GM21360 (cell line): Measurements from ENCODE around the gene VTI1A.

ENCODE experiments used
- ATAC-seq: cut with Tn5 transposase; IDR thresholded peaks from one replicate; pipeline ENCODE4 v1.9.1; 2021; ENCODE audit warnings: mild to moderate bottlenecking, moderate library complexity; ENCODE audit not compliant: unreplicated experiment

VTI1A gene

DNA sequence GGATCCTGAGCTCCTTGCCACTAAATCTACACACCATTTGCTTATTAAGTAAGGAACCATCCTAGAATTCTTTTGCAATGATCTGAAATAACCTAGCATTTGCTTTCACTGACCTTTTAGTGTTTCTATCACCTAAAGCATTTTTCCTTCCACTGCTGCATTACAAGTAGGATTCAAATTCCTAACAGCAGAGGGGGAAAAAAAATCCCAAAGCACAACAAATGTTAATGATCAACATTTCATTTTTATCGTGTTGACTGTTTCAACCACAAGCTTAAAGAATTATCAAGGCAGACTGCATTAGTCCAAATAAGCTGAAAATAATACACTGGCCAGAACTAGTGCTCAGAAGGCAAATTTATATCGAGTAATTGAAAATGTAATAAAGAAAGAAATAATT lies 328.4 kb downstream of the VTI1A start:
- no peak for ATAC-seq

DNA sequence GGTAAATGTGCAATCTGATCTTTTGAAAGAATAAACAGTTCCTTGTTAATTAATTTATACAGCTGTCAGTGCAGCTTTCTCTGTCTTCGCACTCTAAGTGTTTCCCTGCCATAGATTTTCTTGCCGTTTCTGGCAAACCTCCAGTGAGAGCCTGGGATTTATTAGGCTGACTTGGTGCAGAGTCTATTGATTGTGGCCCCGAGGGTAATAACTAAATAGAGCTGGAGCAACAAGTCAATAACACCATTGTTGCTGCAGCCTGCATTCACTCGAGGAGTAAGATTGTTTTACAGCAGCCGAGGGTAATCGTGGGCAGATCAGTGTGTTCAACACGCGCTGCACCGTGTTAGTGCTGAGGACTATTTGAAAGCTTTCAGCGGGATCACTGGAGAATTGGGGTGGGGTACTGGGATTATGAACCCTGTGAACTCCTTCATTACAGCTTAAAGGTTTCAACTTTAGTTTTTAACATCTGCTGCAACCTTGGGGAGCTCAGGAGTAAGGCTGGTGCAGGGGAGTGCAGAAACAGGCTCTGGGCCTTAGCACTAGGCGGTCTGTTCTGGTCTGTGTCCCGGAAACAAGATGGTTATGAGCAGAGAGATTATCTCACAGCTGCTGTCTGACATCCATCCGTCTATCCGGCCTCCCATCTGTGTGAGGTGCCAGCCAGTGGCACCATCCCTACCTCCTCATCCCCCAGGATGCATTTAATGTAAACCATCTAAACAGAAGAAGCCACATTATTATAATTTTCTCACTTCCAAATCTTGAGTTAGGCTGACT lies 329.1 kb downstream of the VTI1A start:
- no peak for ATAC-seq

DNA sequence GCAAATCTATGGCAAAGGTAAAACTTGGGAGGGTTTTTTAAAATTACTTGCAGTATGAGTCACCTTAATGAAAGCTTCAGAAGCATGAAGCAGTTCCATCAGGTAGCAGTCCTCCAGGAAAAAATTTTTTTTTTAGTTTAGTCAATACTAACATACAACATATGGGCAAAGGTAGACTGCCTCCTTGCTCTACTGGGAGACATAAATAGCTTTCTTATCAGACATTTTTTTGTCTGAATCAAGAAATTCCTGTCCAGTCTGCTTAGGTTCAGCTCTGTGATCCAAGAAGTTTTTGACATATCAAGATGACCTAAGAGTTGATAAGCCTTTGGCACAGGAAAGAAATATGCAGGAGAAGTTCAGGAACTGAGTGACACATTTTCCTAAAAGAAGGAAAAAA lies 331.6 kb downstream of the VTI1A start:
- ATAC-seq: no peak

DNA sequence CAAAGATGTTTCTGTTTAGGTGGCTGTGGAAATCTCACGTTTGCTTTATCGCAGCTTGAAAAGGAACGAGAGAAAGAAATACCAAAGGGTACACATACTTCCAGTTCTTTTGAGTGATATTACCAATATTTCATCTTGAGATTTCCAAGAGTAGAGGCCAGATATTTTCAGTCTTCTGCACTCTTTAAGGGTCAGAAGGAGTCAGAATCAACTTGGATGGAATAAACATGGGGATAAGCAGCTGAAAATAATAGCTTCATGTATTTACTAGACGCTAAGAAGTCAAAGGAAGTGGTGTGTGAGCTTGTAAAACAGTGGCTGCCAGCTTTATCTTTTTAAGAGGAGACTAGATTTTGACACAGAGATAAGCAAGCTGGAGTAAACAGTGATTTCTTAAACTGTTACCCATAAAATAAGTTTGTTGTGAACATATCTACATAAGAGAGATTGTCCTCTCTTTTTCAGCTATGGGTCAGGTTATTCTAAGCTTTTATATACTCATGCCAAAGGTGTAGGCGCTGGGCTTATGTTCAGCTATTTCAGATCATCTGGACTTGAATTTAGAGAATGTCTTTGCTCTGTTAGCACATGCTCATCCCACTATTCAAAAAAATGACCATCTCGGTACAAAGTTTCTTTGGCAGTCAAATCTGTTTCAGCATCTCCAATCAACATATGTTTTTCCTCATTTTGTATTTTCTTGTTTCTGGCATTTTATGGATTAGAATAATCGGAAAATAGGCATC lies 332.2 kb downstream of the VTI1A start:
- no peak for ATAC-seq

DNA sequence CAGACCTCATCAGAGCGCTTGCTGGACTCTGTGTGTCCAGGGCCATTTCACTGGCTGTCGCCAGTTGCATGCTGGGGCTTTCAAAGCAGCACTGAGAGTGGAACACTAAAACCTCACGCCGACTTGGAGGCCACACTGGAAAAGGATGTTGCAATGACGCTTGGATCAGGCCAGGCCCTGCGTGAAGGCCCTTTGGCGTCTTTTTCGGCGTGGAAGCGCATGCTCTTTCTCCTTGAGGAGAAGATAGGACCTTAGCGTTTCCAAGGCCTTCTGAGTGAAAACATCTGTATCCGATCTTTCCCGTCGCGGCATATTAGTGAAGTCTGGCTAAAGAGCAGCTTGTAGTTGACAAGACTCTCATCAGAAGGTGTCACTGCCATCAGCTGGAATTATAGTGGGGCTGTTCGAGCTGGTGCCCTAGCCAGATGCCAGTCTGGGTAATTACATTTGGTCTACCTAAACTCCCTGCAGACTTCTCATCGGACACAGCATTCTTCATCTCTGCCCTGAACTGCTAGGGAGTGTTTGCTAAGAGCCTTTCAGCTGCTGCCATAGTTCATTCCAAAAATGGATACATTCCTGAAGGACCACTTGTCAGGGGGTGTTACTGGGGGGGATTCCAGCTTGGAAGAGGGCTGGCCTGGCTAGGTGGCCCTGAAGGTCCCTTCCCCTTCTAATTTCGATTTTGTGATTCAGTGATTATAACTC lies 335.3 kb downstream of the VTI1A start:
- ATAC-seq: no peak

DNA sequence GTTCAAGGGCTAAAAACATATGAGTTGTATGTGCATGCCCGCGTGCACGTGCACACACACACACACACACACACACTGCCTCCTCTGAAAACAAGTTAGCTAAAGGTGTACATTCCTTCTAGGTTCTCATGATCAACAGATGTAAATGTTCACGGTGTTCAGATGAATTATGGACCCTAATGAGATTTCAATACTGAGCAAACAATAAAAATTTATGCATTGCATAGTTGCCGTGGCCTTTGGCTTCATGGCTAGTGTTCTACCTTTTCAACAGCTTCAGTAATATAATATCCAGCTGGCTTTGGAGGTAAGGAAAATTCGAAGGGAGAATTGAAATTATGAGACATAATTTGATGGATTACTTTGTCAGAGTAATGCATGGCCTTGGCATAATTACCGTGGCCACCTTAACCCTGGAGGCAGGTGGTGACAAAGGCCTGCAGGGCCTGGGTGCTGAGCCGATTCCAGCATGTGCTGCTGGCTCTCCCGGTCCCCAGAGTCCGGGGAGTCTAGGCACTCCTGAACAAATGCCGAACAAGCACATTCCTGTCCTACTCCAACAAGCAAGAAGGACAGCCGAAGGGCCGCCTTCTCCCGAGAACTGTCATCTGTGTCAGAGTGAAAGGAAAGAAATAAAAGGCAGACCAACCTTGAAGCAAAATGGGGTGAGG lies 336.5 kb downstream of the VTI1A start:
- ATAC-seq: no peak

DNA sequence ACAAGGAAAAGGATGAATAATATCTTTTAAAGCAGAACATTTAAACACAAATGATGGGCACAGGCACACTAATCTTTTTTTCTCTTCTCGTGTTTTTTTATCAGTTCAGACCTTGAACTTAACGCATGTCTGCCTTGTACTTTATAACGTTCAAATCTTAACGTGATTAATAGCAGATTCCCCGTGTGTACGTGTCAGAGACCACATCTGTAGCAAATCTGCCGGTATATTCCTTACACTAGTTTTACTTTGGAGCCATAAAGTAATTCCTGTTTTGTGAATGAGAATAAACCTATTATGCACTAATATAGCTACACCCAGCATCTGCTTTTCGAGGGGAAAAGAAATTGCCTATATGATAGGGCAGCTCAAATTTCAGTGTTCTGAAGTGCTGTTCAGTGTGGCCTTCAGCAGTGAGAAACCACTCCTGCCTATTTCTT lies 337.0 kb downstream of the VTI1A start:
- ATAC-seq: no peak

DNA sequence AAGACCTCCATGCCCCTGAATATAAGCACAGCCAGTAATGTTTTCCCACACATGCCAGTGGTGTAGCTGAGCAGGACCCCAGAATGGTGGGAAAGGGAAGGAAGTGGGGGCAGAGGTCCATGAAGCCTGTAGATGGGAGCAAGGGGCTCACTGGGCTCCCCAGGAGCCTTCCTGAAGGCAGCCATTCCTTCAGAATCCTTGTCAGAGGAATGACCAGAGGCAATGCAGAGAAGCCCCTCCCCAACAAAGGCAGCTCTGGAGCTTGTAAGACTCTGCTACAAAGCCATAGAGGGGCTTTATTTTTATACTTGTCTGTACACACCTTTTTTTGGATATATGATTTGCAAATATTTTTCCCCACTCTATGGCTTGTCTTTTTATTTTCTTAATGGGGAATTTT lies 338.1 kb downstream of the VTI1A start:
- no peak for ATAC-seq

DNA sequence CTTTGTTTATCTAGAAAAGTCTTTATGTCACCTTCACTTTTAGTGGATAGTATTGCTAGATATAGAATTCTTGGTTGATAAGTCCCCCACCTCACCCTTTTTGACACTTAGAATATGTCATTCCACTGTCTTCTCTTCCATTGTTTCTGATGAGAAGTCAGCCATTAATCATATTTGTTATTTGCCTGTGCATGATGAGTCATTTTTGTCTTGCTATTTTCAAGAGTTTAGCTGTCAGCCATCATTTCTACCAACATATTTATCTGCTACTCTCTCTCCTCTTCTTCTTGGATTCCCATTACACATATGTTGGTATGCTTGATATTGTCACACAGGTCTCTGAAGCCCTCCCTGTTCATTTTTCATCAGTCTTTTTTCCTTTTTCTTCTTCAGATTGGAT lies 342.2 kb downstream of the VTI1A start:
- no peak for ATAC-seq

DNA sequence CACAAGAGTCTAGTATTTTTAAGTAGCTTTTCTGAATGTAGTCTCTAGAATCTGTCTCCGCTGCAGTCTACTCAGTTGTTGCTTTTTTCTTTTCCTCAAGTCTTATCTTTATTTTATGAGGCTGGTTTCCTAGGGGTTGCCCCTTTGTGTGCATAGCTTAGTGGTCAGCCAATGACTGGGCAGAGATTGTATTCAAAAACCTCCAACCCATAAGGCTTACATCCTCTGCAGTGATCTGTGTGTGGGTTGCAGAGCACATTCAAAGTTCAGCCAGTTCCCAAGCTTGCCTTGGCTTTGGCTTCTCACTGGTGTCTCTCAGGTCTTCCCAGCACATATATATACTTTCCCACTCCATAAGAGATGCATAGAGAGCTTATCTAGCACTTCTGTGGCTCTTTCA lies 343.0 kb downstream of the VTI1A start:
- ATAC-seq: no peak

DNA sequence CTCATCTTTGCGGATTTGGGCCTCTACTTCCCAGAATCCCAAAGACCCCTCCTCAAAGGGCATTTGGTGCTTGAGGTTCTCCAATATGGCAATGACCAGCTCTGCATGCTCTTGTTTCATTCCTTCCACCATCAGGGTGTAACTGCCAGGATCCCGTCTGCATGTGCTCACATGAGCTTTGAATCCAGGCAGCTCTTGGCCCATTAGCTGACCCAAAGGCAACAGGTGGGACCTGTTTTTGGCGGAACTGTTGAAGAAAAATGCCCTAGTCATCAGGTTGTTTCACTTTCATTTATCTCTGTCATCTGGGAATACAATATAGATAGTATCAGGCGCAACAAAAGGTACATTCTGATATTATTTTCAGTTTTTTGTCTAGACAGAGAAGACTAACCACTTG lies 343.9 kb downstream of the VTI1A start:
- ATAC-seq: no peak

DNA sequence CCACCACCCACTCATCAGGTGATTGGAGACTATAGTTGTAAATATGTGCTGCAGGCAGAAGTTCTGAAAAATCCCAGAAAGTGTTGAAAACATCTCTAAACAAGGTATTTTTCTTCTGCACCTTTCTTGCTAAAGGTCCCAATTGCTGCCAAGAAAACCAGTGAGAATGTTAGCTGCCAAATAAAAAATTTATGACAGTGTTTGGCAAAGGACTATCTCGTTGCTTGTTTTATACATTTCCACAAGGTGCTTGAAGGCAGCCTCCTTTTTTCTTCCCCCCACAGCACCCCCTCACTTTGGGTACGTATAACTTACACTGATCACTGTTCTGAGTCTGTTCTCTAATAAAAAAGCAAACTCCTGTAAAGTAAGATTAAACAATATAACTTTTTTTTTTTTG lies 344.4 kb downstream of the VTI1A start:
- no peak for ATAC-seq

DNA sequence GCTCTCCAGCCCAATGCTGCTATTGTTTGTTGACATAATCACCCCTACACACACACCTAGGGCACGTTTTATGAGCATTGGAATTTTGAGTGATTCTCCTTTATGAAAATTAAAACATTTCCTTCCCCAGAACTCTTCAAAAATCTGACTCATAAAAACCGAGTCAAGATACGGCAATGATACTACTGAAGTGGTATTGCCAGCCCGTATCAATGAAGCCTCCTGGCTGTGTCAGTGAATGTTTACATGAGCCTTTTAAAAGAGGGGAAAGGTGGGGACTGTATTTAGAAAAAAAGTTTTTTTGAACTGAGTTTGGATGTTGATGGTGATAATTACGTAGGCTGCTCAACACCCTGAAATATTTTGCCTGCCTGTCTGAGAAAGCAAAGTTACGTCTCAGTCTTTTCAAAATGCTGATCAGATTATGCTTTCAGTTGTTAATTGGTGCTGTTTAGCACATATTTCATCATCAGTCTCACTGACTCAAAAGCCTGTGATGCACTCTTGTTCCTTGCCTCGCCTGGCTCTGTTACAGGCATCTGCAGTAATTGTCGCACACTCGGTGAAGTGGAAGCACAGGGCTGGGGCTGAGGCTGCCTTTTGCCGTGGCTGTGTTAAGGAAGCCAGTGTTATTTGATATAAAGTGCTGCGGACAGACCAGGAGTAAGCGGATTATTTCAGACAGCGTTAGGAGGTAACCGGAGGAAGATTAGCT lies 345.6 kb downstream of the VTI1A start:
- ATAC-seq: no peak

DNA sequence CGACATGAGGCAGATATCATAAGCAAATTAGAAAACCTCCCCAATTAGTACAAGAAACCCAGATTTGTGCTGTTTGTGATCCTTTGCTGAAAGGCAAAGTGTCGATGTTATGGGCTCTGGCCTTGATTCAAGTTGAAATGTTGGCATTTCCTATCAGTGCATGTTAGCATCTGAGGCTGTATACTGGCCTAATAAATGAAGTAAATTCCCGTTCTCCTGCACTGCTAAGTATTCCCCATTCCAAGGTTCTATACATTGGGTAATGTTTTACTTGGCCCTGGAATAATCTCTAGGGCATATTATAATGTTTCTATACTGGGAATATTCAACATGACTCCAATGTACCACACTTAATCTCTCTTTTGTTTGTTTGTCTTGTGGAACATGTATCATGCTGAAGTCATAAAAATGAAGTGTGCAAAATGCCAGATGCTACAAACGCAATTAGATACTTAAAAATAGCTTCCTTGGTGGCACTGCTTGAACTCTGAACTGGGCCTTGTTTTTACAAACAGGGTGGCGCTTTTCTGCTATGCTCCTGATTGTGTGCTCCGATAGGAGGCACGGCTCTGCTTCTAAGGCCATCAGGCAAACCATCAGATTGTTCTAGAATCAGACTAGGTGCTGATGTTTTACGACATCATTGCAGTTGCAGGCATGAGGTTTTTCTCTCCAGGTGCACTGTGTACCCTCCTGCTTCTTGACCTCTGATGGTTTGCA lies 346.3 kb downstream of the VTI1A start:
- ATAC-seq: no peak

DNA sequence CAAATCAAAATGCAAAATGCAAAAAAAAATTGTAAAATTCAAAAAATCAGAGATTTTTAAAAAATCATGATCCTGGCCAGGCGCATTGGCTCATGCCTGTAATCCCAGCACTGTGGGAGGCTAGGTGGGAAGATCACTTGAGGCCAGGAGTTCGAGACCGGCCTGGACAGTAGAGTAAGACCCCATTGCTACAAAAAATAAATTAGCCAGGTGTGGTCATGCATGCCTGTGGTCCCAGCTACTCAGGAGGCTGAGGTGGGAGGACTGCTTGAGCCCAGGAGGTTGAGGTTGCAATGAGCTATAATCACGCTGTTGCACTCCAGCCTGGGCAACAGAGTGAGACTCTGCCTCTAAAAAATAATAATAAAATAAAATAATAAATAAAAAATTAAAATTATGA lies 347.2 kb downstream of the VTI1A start:
- no peak for ATAC-seq

DNA sequence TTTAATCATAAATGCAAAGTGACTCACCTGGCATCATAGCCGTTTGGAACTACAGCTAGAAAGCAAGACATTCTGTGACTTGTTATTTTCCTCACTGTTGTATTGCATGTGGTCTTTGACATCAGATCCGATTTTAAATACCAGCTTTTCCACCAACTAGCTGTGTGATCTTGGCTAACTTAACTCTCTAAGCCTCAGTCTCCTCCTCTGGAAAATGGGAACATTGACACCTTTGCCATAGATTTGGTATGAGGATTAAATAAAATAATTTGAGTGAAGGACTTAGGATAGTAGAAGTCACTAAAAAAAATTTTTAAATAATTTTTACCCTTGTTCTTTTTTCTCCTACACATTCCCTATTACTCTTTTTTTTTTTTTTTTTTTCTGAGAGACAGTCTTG lies 348.1 kb downstream of the VTI1A start:
- no peak for ATAC-seq

DNA sequence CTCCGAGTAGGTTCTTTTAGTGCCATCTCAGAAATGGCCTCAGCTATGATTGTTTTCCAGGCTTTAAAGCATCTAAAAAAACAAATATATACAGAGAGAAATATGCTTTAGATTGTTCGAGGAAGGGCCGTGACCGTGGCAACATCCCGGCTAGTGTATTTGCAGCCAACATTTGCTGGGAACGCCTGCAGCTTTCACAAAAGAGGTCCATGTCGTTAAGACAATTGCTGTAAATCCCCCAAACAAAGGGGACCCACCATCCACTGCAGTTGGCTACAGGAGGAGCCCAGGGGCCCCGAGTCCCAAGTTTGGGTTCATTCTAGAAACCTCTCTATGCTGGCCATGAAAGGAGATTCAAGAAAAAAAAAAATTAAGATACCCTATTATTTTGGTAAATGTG lies 350.2 kb downstream of the VTI1A start:
- ATAC-seq: no peak

DNA sequence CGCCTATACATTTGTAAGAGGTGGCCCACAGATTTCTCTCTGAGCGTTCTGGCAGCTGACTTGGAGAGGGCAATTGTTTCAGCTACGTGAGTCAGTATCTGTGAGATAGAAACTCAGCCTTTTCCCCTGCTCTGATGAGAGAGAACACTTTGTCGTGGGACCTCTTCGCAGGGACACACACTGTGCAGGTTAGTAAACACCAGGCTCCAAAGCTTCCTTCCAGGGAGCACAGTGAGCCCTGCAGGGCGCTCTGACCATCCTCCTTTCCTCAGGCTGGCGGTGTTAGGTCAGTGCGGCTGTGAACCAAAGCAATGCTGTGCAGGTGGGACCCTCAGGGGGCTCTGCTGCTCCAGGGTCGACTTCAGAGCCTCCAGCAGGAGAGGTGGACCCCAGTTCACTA lies 350.8 kb downstream of the VTI1A start:
- ATAC-seq: no peak

DNA sequence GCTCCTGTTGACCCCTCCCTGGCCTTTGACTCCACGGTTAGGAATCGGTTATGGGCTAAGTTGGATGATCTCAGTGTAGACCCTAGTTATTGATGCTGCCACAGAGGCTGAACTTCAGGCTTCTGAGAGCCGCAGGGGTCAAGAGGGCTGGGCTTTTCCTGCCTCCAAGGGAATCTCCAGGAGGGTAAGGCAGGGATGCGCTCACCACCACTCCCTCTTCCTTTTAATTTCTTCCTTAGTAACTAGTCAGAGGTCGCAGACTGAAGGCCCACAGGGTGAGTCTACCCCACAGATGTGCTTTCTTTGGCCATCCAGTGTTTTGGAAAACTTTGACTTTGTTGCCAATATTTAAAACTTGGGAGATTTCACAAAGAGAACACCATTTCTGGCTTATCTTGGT lies 352.0 kb downstream of the VTI1A start:
- ATAC-seq: no peak
